ENCODE measurements around the gene CARD6.

GRCh38 chr5:40812125-40812524, 29.0 kb upstream of the CARD6 start:
- TF ChIP-seq CTCF (IDR thresholded peaks at IDR 0.05) (no peak), POLR2A (IDR thresholded peaks at IDR 0.05) (no peak)
